Vagina (tissue), 2 donors: Measurements from ENCODE around the gene SLC9A1. TPM values are rescaled to one million over a fixed set of nuclear protein-coding genes. Genes with fewer than 3 reads are reported as not detected.

Source experiments
- DNase-seq, 2 donors: peaks; one replicate each; pipeline ENCODE4 v3.0.0-alpha.2; 2017; ENCODE audit errors: extremely low spot score in 2 of 2
- H3K27ac ChIP-seq: fragments of 200-600 bp; sonication (generic); one replicate; pipeline ENCODE4 v1.5.1; 2019
- H3K27me3 ChIP-seq: fragments of 200-600 bp; sonication (generic); one replicate; pipeline ENCODE4 v1.5.1; 2019
- H3K36me3 ChIP-seq, 2 donors: fragments of 200-600 bp; sonication (generic); one replicate each; pipeline ENCODE4 v1.5.1; 2017 to 2019
- H3K4me1 ChIP-seq: fragments of 200-600 bp; sonication (generic); one replicate; pipeline ENCODE4 v1.5.1; 2019
- H3K4me3 ChIP-seq, 2 donors: fragments of 200-600 bp; sonication (generic); 1 replicate in 1 of 2; 2 replicates in 1 of 2; pipeline ENCODE4 v1.5.1; 2016 to 2019
- H3K9me3 ChIP-seq: fragments of 200-600 bp; sonication (generic); one replicate; pipeline ENCODE4 v1.5.1; 2019
- POLR2A ChIP-seq, 2 donors: fragments of 450-650 bp; IDR thresholded peaks; one replicate each; pipeline ENCODE4 v1.6.1; 2017; ENCODE audit warnings: antibody characterized with exemption in 2 of 2, mild to moderate bottlenecking in 2 of 2, moderate library complexity in 2 of 2
- POLR2AphosphoS5 ChIP-seq, 2 donors: sonication (generic); formaldehyde crosslinking; IDR thresholded peaks; one replicate each; pipeline ENCODE4 v1.9.0; 2017; ENCODE audit warnings: antibody characterized with exemption in 2 of 2, mild to moderate bottlenecking in 2 of 2, low read depth in 1 of 2; ENCODE audit not compliant: insufficient read depth in 1 of 2
- intact Hi-C: fragments of 100-400 bp; cut with DNase I; formaldehyde crosslinking; loops from one replicate; pipeline ENCODE4 v1.15.1; 2023
- total RNA-seq: library from RNA; depleted of rRNA; stranded (reverse); fragments of >200 nt; gene quantifications from one replicate; pipeline ENCODE4 v1.2.3, GENCODE V29; 2016
- TF ChIP-seq, protein P1 (sequence below), 3 experiments: fragments of 450-650 bp in 2 of 3; fragments of 200-600 bp in 1 of 3; sonication (generic) in 1 of 3; IDR thresholded peaks; one replicate each; pipeline ENCODE4 v1.5.1; 2017 to 2019; ENCODE audit warnings: antibody characterized with exemption in 3 of 3, mild to moderate bottlenecking in 2 of 3, moderate library complexity in 2 of 3

SLC9A1 gene
- total RNA-seq, 1 donor from 2014 or later, result 10.6 TPM

DNA sequence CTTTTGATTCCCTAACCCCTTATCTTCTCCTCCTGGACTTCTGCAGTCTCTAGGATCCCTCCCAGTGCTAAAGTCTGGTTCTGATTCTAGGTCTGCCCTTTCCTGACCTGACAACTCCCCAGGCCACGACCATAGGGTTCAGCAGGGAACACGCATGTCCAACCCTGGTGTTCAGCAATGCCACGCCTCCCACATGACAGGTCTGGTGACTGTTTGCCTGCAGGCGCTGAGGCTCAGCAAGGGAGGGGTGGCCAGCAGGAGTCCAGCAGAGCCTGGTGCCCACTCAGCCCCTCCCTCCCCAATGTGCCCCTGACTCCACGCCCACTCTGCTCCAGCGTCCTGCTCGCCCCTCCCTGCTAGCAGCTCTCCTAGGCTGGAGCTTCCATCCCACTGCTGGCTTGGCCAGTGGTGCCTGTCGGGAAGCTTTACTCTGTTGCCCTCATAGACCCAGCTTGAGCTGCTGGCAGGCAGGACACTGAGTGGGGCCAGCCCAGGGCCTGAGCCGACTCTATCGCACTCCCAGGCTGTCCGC, 17.3 kb downstream of the SLC9A1 start:
- Histone ChIP-seq H3K36me3 (no peaks in the 10 kb centered on the region), H3K27me3 (no peaks in the 10 kb centered on the region), H3K9me3 (no peaks in the 10 kb centered on the region), H3K27ac (peak overlapping the region; percentile 59), H3K4me1 (peaks cover 66% of the 10 kb centered on the region), H3K4me3 (no peak overlapping the region)
- TF ChIP-seq, protein P1, sequence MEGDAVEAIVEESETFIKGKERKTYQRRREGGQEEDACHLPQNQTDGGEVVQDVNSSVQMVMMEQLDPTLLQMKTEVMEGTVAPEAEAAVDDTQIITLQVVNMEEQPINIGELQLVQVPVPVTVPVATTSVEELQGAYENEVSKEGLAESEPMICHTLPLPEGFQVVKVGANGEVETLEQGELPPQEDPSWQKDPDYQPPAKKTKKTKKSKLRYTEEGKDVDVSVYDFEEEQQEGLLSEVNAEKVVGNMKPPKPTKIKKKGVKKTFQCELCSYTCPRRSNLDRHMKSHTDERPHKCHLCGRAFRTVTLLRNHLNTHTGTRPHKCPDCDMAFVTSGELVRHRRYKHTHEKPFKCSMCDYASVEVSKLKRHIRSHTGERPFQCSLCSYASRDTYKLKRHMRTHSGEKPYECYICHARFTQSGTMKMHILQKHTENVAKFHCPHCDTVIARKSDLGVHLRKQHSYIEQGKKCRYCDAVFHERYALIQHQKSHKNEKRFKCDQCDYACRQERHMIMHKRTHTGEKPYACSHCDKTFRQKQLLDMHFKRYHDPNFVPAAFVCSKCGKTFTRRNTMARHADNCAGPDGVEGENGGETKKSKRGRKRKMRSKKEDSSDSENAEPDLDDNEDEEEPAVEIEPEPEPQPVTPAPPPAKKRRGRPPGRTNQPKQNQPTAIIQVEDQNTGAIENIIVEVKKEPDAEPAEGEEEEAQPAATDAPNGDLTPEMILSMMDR (IDR thresholded peaks at IDR 0.05), result no peak
- TF ChIP-seq POLR2A (IDR thresholded peaks at IDR 0.05) (no peak), POLR2AphosphoS5 (IDR thresholded peaks at IDR 0.05; ENCODE audit: insufficient read depth in 1 of 2, low read depth in 1 of 2) (no peak)
- DNase-seq, result no peak
- intact Hi-C loops, result no loop called here

DNA sequence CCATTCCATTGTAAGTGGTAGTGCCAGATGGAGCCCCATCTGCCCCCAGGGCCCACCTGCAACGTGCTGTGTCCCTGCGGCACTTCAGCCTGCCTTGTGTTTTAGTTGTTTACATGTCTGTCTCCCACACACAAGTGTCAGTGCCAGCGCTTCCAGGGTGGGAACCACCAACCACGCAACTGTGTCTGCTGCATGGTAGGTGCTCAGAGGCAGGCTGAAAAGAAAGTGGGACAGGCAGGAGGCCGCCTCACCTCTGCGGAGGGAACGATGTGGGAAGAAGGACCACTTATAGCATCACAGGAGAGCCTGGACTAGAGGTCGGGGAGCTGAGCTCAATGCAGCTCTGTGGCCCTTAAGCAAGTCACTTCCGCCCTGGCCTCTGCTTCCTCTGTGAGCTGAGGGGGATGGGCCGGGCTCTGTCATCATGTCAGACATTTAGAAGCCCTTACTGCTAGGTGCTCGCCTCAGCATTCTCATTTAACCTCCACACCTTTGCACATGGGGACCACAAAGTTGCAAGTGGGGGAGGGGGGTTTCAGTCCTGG, 17.9 kb downstream of the SLC9A1 start:
- intact Hi-C loops, result no loop called here
- no peak for DNase-seq
- Histone ChIP-seq H3K4me3 (no peak overlapping the region), H3K36me3 (no peaks in the 10 kb centered on the region), H3K4me1 (peaks cover 60% of the 10 kb centered on the region), H3K9me3 (no peaks in the 10 kb centered on the region), H3K27ac (peak overlapping the region; percentile 59), H3K27me3 (no peaks in the 10 kb centered on the region)
- TF ChIP-seq POLR2A (IDR thresholded peaks at IDR 0.05) (no peak), POLR2AphosphoS5 (IDR thresholded peaks at IDR 0.05; ENCODE audit: insufficient read depth in 1 of 2, low read depth in 1 of 2) (peak in 1 of 2 donors; percentile 25)
- TF ChIP-seq, protein P1 (IDR thresholded peaks at IDR 0.05), result no peak

DNA sequence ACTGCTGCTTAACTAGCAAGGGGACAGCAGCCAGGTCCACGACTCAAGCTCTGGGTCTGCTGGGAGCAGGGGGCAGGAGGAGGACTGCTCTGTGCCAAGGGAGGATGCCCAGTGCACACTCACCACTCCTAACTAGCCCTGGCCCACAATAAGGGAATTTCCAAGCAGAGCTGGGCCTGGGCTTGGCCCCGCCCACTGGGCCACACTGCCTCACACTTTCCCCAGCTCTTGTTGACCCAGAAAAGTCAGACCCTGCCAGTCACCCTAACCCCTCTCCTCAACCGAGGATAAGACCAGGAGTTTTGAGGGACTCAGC, 18.7 kb downstream of the SLC9A1 start:
- H3K36me3 ChIP-seq, result no peaks in the 10 kb centered on the region
- no peak overlapping the region for H3K27ac ChIP-seq
- no peaks in the 10 kb centered on the region for H3K9me3 ChIP-seq
- no peak for DNase-seq
- intact Hi-C loops, result no loop called here
- H3K4me1 ChIP-seq, result peaks cover 52% of the 10 kb centered on the region
- no peak for TF ChIP-seq POLR2AphosphoS5 (IDR thresholded peaks at IDR 0.05; ENCODE audit: insufficient read depth in 1 of 2, low read depth in 1 of 2)
- TF ChIP-seq, protein P1 (IDR thresholded peaks at IDR 0.05), result no peak
- TF ChIP-seq POLR2A (IDR thresholded peaks at IDR 0.05), result no peak
- no peak overlapping the region for H3K4me3 ChIP-seq
- H3K27me3 ChIP-seq, result no peaks in the 10 kb centered on the region

DNA sequence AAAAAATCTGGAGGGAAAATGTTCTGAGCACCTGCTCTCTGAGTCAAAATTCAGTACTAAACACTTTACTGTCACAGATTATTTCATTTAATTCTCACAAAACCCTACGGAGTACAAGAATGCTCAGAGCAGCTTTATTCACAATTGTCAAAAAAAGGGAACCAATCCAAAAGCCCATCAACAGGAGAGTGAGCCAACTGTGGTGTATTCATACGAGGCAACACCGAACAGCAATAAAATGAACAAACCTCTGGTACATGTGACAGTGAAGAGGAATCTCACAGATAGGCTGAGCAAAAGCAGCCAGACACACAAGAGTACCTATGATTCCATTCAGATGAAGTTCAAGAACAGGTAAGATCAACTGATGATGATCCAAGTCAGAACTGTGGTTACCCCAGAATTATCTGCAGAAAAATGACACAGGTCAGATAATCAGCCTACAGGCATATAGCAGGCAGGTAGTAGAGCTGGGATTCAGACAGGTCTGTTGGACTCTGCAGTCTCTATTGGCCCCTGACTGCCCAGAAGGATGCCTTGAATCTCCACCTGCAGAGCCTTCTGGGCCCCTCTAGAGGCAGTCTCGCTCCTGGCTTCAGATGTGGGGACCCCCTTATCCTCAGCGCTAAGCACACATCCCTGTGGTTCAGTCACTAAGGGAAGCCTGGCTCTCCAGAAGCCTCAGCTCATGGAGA, 19.2 kb downstream of the SLC9A1 start:
- intact Hi-C loops, result no loop called here
- peaks cover 49% of the 10 kb centered on the region for H3K4me1 ChIP-seq
- TF ChIP-seq, protein P1 (IDR thresholded peaks at IDR 0.05), result no peak

DNA sequence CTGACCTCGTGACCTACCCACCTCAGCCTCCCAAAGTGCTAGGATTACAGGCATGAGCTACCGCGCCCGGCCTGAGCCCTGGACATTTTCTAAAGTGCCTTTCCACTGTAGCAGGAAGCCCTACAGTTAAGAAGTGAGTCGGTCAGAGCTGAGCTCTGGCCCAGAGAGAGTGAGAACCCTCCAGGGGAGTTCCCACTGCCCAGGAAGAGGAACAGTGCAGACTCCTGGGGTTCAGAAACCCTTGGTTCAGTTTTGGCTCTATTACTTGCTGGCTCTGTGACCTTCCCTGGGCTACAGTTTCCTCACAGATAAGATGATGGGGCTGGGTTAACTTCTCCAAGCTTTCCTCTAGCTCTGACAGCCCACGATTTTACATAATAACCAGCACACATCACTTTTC, 20.9 kb downstream of the SLC9A1 start:
- Histone ChIP-seq H3K4me3 (no peak overlapping the region), H3K36me3 (no peaks in the 10 kb centered on the region), H3K27ac (no peak overlapping the region), H3K4me1 (peaks cover 34% of the 10 kb centered on the region), H3K27me3 (no peaks in the 10 kb centered on the region), H3K9me3 (no peaks in the 10 kb centered on the region)
- intact Hi-C loops, result no loop called here
- TF ChIP-seq POLR2AphosphoS5 (IDR thresholded peaks at IDR 0.05; ENCODE audit: insufficient read depth in 1 of 2, low read depth in 1 of 2), result no peak
- TF ChIP-seq POLR2A (IDR thresholded peaks at IDR 0.05), result no peak
- TF ChIP-seq, protein P1 (IDR thresholded peaks at IDR 0.05), result no peak
- no peak for DNase-seq

More for the DNA sequence above, 19.2 kb downstream of the SLC9A1 start:
- H3K27me3 ChIP-seq, result no peaks in the 10 kb centered on the region
- DNase-seq, result no peak
- no peaks in the 10 kb centered on the region for H3K36me3 ChIP-seq
- H3K27ac ChIP-seq, result no peak overlapping the region
- no peaks in the 10 kb centered on the region for H3K9me3 ChIP-seq
- no peak overlapping the region for H3K4me3 ChIP-seq
